ENCODE measurements around the gene TBC1D1.

Gene TBC1D1

GRCh38 chr4:38174801-38175200 is 283.9 kb downstream of the TBC1D1 start:
- TF ChIP-seq, protein P1, sequence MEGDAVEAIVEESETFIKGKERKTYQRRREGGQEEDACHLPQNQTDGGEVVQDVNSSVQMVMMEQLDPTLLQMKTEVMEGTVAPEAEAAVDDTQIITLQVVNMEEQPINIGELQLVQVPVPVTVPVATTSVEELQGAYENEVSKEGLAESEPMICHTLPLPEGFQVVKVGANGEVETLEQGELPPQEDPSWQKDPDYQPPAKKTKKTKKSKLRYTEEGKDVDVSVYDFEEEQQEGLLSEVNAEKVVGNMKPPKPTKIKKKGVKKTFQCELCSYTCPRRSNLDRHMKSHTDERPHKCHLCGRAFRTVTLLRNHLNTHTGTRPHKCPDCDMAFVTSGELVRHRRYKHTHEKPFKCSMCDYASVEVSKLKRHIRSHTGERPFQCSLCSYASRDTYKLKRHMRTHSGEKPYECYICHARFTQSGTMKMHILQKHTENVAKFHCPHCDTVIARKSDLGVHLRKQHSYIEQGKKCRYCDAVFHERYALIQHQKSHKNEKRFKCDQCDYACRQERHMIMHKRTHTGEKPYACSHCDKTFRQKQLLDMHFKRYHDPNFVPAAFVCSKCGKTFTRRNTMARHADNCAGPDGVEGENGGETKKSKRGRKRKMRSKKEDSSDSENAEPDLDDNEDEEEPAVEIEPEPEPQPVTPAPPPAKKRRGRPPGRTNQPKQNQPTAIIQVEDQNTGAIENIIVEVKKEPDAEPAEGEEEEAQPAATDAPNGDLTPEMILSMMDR (IDR thresholded peaks at IDR 0.05; ENCODE audit: insufficient read depth, low read depth, low read length, missing control alignments): no peak
- no peak for DNase-seq (ENCODE audit: low read depth)
- no peak overlapping the region for H3K4me3 ChIP-seq (ENCODE audit: low read depth, low read length)

DNA sequence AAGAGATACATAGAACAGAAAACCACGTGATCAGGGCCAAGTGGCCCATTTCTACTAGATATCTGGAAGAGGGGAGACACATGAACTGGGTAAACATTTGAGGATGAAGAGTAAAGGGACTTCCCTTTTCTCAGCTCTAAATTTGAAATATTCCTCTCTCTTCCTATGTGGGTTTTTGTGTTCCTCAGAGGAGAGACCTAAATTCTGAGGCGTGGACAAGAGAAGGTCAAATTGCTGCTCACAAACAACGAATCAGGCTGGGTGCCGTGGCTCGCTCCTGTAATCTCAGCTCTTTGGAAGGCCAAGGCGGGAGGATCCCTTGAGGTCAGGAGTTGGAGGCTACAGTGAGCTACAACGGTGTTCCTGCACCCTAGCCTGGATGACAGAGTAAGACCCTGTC is 285.3 kb downstream of the TBC1D1 start:
- H3K4me3 ChIP-seq (ENCODE audit: low read depth, low read length): no peak overlapping the region
- TF ChIP-seq, protein P1 (IDR thresholded peaks at IDR 0.05; ENCODE audit: insufficient read depth, low read depth, low read length, missing control alignments): no peak
- DNase-seq (ENCODE audit: low read depth): no peak

DNA sequence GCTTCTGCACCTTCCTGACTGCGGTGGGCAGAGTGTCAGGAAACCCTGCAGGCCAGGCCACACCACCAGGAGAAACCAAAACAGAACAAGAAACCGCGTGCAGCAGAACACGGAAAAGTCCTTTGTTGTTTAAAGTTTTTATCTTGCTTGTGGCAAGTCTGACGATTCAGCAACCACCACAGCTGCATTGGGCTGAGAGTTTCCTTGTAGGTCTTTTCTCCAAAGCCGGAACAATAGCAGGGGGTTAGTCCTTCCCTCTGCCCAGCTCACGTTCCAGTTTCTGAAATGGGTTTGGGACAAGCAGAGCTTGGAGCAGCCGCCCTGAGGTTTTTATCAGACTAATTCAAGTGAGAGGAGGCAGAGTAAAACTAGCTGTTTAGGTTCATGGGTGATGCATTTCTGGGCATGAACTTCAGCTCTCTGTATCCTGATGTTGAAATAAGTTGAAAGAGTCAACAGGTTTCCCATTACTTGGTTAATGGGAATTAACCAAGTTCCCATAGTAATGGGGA is 286.2 kb downstream of the TBC1D1 start:
- TF ChIP-seq, protein P1 (IDR thresholded peaks at IDR 0.05; ENCODE audit: insufficient read depth, low read depth, low read length, missing control alignments): no peak
- H3K4me3 ChIP-seq (ENCODE audit: low read depth, low read length): no peak overlapping the region
- DNase-seq (ENCODE audit: low read depth): peak; percentile 51

DNA sequence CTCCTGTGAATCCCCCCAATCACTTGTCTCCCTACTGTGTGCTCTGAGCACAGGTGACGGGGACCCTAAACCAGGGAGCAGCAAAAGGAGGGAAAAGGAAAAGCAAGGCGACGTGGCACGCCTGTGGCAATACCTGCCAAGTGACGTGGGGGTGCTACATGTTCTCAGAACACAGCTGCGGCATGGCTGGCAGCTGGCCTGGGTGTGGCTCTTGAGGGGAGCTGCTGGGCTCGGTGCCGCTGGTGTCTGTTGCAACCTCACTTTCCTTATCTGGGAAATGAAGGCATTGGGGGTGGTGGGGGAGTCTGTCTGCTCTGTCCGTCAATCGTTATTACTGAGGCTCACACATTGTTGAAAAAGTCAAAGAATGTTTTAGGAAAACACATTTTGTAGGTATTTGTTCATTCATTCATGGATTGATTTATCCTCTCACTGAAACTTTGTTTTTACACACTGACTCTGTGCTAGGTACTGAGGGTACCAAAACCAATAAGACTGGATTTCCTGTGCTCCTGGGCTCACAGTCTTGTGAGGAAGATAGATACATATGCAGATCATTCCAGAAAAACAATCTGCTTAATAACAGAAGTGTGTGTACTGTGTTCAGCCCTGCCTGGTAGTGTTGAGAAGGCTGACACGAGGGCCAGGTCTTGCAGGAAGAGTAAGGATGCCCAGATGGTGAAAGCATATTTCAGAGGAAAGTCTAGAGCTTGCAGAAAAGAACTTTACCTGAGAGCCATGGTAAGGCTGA is 286.9 kb downstream of the TBC1D1 start:
- DNase-seq (ENCODE audit: low read depth): peak; percentile 33
- TF ChIP-seq, protein P1 (IDR thresholded peaks at IDR 0.05; ENCODE audit: insufficient read depth, low read depth, low read length, missing control alignments): no peak
- H3K4me3 ChIP-seq (ENCODE audit: low read depth, low read length): no peak overlapping the region

DNA sequence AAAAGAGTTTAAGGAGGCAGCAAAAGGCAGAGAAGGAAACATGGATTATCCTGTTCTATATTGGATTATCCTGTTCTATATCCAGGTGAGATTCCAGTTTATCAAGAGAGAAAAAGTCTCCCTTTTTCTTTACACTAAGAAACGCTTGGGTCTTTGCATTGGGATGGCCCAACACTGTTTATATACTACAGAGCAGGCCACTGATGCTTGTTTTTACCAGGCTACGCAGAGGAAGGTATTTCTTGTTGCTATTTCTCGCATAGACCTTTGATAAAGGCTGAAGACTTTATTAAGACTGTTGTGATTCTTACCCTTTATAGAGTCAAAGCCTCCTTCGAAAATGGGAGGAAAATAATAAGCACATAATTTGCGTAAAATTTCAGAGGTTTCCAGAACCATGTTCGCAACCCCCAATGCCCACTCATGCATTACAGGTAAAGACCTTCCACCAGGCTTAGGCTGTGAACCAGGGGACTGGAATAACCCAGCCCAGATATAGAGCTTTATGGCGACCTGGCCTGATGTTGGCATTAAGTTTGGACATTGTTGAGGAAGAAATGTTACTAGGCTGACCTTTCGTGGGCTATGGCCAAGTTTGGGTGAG is 287.6 kb downstream of the TBC1D1 start:
- TF ChIP-seq, protein P1 (IDR thresholded peaks at IDR 0.05; ENCODE audit: insufficient read depth, low read depth, low read length, missing control alignments): no peak
- peak; percentile 66 for DNase-seq (ENCODE audit: low read depth)
- H3K4me3 ChIP-seq (ENCODE audit: low read depth, low read length): no peak overlapping the region

- DNase-seq (ENCODE audit: low read depth): peak; percentile 79
- TF ChIP-seq, protein P1 (IDR thresholded peaks at IDR 0.05; ENCODE audit: insufficient read depth, low read depth, low read length, missing control alignments): peak; percentile 81
- H3K4me3 ChIP-seq (ENCODE audit: low read depth, low read length): no peak overlapping the region
These were observed 288.9 kb downstream of the TBC1D1 start for GRCh38 chr4:38179690-38180377.

All from GM12865 (cell line).